ENCODE results near the gene OSTM1. TPM values are rescaled to one million over a fixed set of nuclear protein-coding genes. Genes with fewer than 3 reads are reported as not detected.

OSTM1 gene
- total and polyA plus RNA-seq, 2 of the 13 experiments (the other 11 are each of a cell fraction or from before 2014, with no cell fraction given) = 8.7 to 20.5 TPM

GRCh38 chr6:108074359-108075144, at the start of gene OSTM1 (continued):
- TF ChIP-seq PRDM15 (CRISPR knock-in tag; IDR thresholded peaks at IDR 0.05) (peak; percentile 25; the same call in 1 of the 2 replicates), ZNF563 (CRISPR knock-in tag; IDR thresholded peaks at IDR 0.05) (peak; percentile 97), ZNF230 (CRISPR knock-in tag; IDR thresholded peaks at IDR 0.05) (peak; percentile 68; the same call in 1 of the 2 replicates), ZBTB40 (IDR thresholded peaks at IDR 0.05) (no peak), ZBTB40 (CRISPR knock-in tag; IDR thresholded peaks at IDR 0.05) (peak; percentile 81; the same call in 1 of the 2 replicates), ZBTB46 (CRISPR knock-in tag; IDR thresholded peaks at IDR 0.05; ENCODE audit: borderline replicate concordance) (no peak), FOSL1 (CRISPR knock-in tag; IDR thresholded peaks at IDR 0.05; ENCODE audit: borderline replicate concordance) (no peak), REXO4 (CRISPR knock-in tag; IDR thresholded peaks at IDR 0.05; ENCODE audit: borderline replicate concordance) (peak; percentile 86), ZNF253 (CRISPR knock-in tag; IDR thresholded peaks at IDR 0.05; ENCODE audit: borderline replicate concordance) (peak; percentile 85; the same call in 1 of the 2 replicates), ZFAT (CRISPR knock-in tag; conservative IDR thresholded peaks at IDR 0.05) (no peak), ZNF30 (CRISPR knock-in tag; IDR thresholded peaks at IDR 0.05) (no peak), ATRX (CRISPR knock-in tag; IDR thresholded peaks at IDR 0.05; ENCODE audit: borderline replicate concordance) (no peak), ZFP90 (CRISPR knock-in tag; IDR thresholded peaks at IDR 0.05; ENCODE audit: borderline replicate concordance) (no peak), ZNF569 (CRISPR knock-in tag; IDR thresholded peaks at IDR 0.05; ENCODE audit: borderline replicate concordance) (no peak)
